IPS-11a (cell line): ENCODE measurements around the gene UVRAG.

Source experiments
- H3K4me3 ChIP-seq: one replicate; pipeline ENCODE4 v1.5.1; 2013; ENCODE audit warnings: low read depth, low read length, control low read depth

Gene UVRAG

DNA sequence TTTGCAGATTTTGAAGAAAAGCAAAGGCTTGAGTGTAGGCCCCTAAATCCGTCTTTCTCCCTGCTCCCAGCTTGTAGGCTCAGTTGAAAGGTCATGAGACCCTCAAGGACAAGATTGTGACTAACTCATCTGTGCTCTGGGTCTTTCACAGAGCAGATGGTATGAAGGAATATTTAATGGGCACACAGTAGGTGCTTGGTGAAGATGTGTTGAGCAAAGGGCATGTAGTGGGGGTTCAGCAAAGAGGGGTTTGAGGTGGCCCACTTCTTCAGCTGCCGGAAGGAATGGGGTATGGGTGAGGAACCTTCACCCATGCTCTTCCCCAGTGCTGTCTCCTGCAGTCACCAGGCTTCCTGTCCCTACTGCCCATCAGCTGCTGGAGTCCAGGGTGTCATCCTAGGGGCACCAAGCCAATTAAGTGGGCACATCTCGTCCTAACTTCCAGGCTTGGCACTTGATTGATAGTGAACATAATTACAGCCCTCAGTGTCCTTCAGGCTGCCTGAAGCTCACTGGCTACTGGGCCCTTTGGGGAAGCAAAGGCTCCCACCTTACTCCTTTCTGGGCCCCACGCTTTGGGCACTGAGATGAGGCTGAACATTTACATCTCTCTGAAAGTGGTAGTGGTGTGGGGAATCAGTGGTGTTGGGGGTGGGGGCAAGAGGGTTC is 31.5 kb upstream of the UVRAG start:
- H3K4me3 ChIP-seq: no peak overlapping the region

DNA sequence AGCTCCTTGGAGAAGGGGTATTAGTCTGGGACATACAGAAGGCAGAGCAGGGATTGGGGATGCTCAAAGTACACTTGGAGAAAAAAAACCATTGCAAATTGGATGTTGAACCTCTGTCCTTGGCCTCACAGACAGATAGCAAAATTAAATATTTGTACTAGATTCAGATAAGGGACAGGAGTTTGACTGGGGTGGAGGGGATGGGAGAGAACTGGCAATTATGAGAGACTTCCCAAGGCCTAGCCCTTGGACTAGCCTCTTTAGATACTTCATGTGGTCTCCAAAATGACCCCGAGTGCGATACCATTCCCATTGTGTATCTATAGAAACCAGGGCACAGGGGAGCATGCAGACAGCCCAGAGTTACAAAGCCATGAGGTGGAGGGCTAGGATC is 30.9 kb upstream of the UVRAG start:
- H3K4me3 ChIP-seq: no peak overlapping the region

DNA sequence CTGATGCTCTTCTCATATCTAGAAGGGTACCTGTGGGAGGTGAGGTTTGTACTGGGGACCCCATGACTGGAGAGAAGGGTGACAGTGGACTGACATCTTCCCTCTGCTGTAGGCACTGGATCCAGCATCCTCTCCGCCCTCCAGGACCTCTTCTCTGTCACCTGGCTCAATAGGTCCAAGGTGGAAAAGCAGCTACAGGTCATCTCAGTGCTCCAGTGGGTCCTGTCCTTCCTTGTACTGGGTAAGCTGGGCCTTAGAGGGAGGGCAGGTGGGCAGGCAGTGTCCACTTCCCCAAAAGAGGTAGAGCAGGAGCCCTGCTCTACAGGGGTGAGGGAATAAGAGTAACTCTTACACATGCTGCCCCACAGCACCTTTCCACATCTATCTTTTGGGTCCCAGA is 30.5 kb upstream of the UVRAG start:
- no peak overlapping the region for H3K4me3 ChIP-seq

GRCh38 chr11:75785187-75785586 is 29.8 kb upstream of the UVRAG start:
- H3K4me3 ChIP-seq: no peak overlapping the region

DNA sequence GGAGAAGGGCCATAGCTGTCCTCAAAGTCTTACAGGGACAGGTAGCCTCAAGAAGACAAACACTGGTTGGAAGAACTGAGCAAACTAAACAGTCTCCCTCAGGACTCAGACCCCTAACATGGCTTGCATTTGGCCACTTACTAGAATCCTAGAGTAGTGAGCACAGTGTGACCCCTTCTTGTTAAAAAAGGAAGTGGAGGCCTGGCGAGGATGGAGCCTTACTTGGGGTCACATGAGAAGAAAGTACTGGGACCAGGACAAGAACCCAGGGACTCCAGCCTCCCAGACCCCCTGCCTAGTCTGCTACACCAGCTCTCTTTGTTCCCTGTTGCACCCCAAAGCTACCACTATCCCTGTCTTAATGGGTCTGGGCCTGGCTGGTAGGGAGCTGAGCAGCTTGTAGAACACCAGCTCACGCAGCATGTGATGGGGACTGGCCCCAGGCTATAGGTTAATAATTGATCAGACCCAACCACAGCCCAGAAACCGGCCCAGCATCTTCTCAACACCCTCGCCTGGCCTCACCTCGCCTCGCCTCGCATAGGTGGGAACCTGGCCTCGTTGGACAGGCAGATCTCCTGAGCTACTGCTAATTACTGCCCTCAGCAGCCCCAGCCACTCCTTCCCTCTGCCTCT is 28.8 kb upstream of the UVRAG start:
- no peak overlapping the region for H3K4me3 ChIP-seq

- no peak overlapping the region for H3K4me3 ChIP-seq
These were observed 25.5 kb upstream of the UVRAG start for GRCh38 chr11:75789521-75789920.

DNA sequence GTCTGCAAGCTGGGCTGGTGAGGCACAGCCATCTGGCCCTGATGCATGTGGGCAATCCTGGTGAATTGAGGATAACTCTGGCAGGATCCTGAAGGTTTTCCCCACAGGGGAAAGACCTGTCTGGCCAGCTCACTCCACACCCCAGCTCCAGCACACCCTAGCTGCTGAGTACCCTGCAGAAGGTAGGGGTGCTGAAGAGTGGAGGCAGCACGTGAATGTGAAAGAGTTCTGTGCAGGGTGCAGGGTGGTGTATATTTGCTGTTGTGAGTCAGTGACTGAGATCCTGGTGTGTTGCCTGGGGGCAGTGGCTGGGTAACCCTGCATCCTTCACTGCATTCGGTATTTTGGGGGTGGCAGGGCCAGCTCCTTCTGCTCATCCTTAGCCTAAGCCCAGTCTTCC is 24.0 kb upstream of the UVRAG start:
- no peak overlapping the region for H3K4me3 ChIP-seq

DNA sequence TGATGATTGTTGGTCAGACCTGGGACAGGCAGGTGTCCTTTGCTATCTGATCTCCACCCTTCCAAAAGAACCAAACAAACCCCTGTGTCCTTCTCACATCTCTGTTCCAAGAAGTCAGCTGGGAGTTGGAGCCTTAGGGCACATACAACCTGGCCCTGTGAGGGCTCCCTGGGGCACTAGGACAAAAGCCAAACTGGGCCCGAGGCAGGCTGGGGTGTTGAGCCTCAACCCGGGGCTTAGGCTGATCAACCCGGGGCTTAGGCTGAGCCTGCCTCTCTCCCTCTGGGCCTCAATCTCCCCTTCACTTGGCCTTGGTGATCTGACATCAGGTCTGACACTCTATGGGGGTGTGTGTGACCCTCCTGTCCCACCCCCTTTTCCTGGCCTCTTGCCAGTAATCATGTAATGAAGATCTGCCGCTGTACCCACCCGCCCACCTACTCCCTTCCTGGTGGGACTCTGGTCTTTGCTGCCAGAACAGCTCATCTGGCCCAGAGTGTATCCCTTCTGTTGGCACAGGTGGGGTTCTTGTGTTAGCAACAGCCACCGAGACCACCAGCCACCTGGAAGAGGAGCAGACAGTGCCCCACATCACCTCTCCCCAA is 22.8 kb upstream of the UVRAG start:
- no peak overlapping the region for H3K4me3 ChIP-seq

- H3K4me3 ChIP-seq: no peak overlapping the region
These were observed 21.8 kb upstream of the UVRAG start for GRCh38 chr11:75792997-75793800.

DNA sequence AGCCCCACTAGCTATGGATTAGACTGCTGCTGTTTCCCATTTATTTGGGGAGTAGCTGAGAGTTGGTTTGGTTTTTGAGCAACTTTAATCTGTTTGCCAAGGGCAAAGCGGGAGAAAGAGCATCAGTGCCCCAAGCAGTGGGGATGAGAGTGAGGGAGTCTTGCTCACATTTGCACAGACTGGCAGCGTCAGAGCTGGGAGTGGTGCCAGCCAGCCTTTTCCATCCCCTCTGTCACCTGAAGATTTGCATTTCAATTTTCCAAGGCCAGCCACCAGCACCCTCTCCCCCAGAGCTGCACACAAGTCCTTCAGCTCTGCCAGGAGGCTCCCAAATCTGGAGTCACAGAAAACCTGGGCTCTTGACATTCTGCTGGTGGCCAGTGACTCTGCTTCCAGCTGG is 21.0 kb upstream of the UVRAG start:
- no peak overlapping the region for H3K4me3 ChIP-seq

- H3K4me3 ChIP-seq: no peak overlapping the region
These were observed 19.5 kb upstream of the UVRAG start for GRCh38 chr11:75795276-75796090.

GRCh38 chr11:75796091-75796435 is 18.9 kb upstream of the UVRAG start:
- H3K4me3 ChIP-seq: no peak overlapping the region

GRCh38 chr11:75797116-75797515 is 17.9 kb upstream of the UVRAG start:
- no peak overlapping the region for H3K4me3 ChIP-seq

GRCh38 chr11:75797792-75798191 is 17.2 kb upstream of the UVRAG start:
- H3K4me3 ChIP-seq: no peak overlapping the region

DNA sequence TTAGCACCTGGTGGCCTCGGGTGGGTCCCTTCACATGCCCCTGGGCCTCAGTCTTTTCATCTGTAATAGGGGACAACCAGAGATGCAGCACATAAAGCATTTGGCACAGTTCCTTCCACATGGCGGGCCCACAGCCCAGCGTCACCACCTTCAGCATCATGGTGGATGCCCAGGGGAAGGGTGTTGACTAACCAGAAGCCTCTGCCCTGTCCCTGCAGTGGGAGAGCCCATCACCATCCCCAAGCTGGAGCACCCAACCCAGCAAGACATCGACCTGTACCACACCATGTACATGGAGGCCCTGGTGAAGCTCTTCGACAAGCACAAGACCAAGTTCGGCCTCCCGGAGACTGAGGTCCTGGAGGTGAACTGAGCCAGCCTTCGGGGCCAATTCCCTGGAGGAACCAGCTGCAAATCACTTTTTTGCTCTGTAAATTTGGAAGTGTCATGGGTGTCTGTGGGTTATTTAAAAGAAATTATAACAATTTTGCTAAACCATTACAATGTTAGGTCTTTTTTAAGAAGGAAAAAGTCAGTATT is 14.8 kb upstream of the UVRAG start:
- H3K4me3 ChIP-seq: no peak overlapping the region

GRCh38 chr11:75800728-75801361 is 14.2 kb upstream of the UVRAG start:
- no peak overlapping the region for H3K4me3 ChIP-seq

DNA sequence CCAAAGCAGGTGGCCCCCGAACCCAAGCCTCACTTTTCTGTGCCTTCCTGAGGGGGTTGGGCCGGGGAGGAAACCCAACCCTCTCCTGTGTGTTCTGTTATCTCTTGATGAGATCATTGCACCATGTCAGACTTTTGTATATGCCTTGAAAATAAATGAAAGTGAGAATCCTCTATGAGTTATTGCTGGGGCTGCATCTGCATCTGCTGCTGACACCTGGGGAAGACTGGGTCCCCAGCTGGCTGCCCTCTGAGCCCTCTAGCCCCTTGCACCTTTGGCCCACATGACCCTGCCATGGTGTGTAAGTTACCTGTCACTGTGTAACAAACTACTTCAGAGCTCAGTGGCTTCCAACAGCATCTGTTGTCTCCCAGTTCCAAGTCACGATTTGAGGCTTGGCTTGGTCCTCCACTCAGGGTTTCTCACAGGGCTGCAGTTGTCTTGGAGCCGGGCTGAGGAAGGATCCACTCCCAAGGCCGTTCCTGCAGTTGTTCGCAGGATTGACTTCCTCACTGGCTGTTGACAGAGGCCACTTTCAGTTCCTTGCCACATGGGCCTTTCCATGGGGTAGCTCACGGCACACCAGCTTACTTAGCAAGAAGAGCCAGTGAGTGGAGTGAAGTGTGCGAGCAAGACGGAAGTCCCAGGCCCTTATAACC is 13.5 kb upstream of the UVRAG start:
- H3K4me3 ChIP-seq: no peak overlapping the region

GRCh38 chr11:75802021-75802912 is 12.7 kb upstream of the UVRAG start:
- H3K4me3 ChIP-seq: no peak overlapping the region
